GM12874 (cell line): ENCODE results near the gene C20orf202.

Experiments
- CTCF ChIP-seq: IDR thresholded peaks from 2 replicates; pipeline ENCODE4 v1.5.1; 2011; ENCODE audit warnings: low read depth, mild to moderate bottlenecking, control low read depth, low read length, moderate library complexity; ENCODE audit not compliant: insufficient read depth

C20orf202 gene

GRCh38 chr20:1224205-1224890 lies 21.1 kb downstream of the C20orf202 start:
- TF ChIP-seq CTCF, result no peak

GRCh38 chr20:1225263-1225782 lies 22.1 kb downstream of the C20orf202 start:
- TF ChIP-seq CTCF, result no peak

GRCh38 chr20:1225783-1226654 lies 22.8 kb downstream of the C20orf202 start, which contains the start of gene RAD21L1:
Gene RAD21L1, plus strand, starts transcription at chr20:1226044. Its CDS starts 2,410 bp downstream, at chr20:1228454.
- TF ChIP-seq CTCF, result no peak

GRCh38 chr20:1229541-1229940 lies 26.3 kb downstream of the C20orf202 start:
- TF ChIP-seq CTCF, result no peak

- TF ChIP-seq CTCF, result no peak
These were observed 29.2 kb downstream of the C20orf202 start for GRCh38 chr20:1232286-1233111.

GRCh38 chr20:1240549-1240948 lies 37.3 kb downstream of the C20orf202 start:
- TF ChIP-seq CTCF, result no peak
